ENCODE measurements around the gene SYNGR1. TPM values are rescaled to one million over a fixed set of nuclear protein-coding genes. Genes with fewer than 3 reads are reported as not detected.

Gene SYNGR1
- total and polyA plus RNA-seq, 2 of the 8 experiments (the other 6 are each of a cell fraction or from before 2014, with no cell fraction given) = 32.5 to 84.7 TPM

- Histone ChIP-seq H3K4me1 (replicated peaks in 1 of 4; ENCODE audit: control insufficient read depth in 3 of 4, insufficient read depth in 4 of 4, low read length in 3 of 4) (peaks cover 2 to 3% (median 3%) of the 10 kb centered on the region in 4 experiments; a peak in 4 of 7 replicates), H3K79me1 (ENCODE audit: low read depth, low read length) (no peaks in the 10 kb centered on the region), H3K18ac (ENCODE audit: extremely low read depth, low read length) (no peak overlapping the region), H3K4me3 (ENCODE audit: extremely low read depth in 1 of 4, insufficient read depth in 2 of 4, low read depth in 3 of 4, low read length in 4 of 4) (no peak overlapping the region), H2BK120ac (replicated peaks; ENCODE audit: low read depth, low read length) (no peak overlapping the region), H2AFZ (ENCODE audit: low read length) (peak overlapping the region; percentile 82; the same call in 1 of the 2 replicates), H4K20me1 (replicated peaks in 1 of 2; ENCODE audit: control insufficient read depth in 1 of 2, insufficient read depth in 2 of 2, low read length in 2 of 2) (peaks cover 0 to 2% of the 10 kb centered on the region in 2 experiments), H3K27ac (ENCODE audit: low read depth, low read length) (no peak overlapping the region), H4K5ac (ENCODE audit: insufficient read length, low read depth, low read length) (no peak overlapping the region), H3K4me2 (ENCODE audit: insufficient read depth in 1 of 2, low read depth in 2 of 2, low read length in 2 of 2) (no peak overlapping the region), H3K9me3 (ENCODE audit: insufficient read depth in 2 of 2, low read depth in 1 of 2, low read length in 1 of 2) (no peaks in the 10 kb centered on the region), H2AK5ac (ENCODE audit: low read depth, low read length) (no peak overlapping the region), H3K9ac (replicated peaks in 1 of 4; ENCODE audit: extremely low read depth in 1 of 4, low read depth in 3 of 4, low read length in 3 of 4) (no peak overlapping the region), H3K4ac (replicated peaks; ENCODE audit: insufficient read length, low read depth, low read length) (no peak overlapping the region), H3K56ac (replicated peaks; ENCODE audit: insufficient read length, low read depth, low read length) (no peak overlapping the region), H4K8ac (ENCODE audit: extremely low read depth, insufficient read depth, low read length) (peak overlapping the region; percentile 36; the same call in 1 of the 2 replicates), H2BK12ac (ENCODE audit: low read depth, low read length) (0 out of 2 replicates have a peak overlapping the region, but pooled peaks have one; percentile 4), H3K14ac (ENCODE audit: insufficient read length) (no peak overlapping the region), H3K79me2 (ENCODE audit: control insufficient read depth in 1 of 2, insufficient read depth in 2 of 2, low read length in 2 of 2) (no peaks in the 10 kb centered on the region), H3K23ac (ENCODE audit: insufficient read length) (no peak overlapping the region), H2BK20ac (ENCODE audit: low read length) (no peak overlapping the region), H3K27me3 (replicated peaks in 1 of 4; ENCODE audit: control insufficient read depth in 3 of 4, extremely low read depth in 1 of 4, insufficient read depth in 3 of 4, low read length in 3 of 4) (no peaks in the 10 kb centered on the region), H2BK15ac (ENCODE audit: low read length) (no peak overlapping the region), H2BK5ac (ENCODE audit: low read depth, low read length) (no peak overlapping the region), H3K23me2 (ENCODE audit: low read depth, low read length) (no peaks in the 10 kb centered on the region), H4K91ac (replicated peaks; ENCODE audit: insufficient read length, low read length) (no peak overlapping the region), H3K36me3 (ENCODE audit: control insufficient read depth in 2 of 4, insufficient read depth in 4 of 4, low read length in 3 of 4) (no peaks in the 10 kb centered on the region)
- FAIRE-seq (no peak), DNase-seq (ENCODE audit: low read depth in 1 of 2, low spot score in 2 of 2) (no peak)
- ChIA-PET CTCF (ENCODE audit: partially characterized antibody) (interaction anchor here (0.6 to 8.1 kb wide), 5 partner anchors 11 to 173 kb away, joined by 3 to 110 read pairs (median 6); no protein-coding TSS in a partner anchor), POLR2A (ENCODE audit: partially characterized antibody) (interaction anchor here (0.6 to 20.6 kb wide), 2 partner anchors 24 to 725 kb away, joined by 3 to 472 read pairs; partner anchors contain the start of gene RPL3)
- TF ChIP-seq GTF2F1 (IDR thresholded peaks at IDR 0.05; ENCODE audit: borderline replicate concordance, low read depth, low read length) = no peak
- TF ChIP-seq CBX8 (IDR thresholded peaks at IDR 0.05; ENCODE audit: borderline replicate concordance, low read depth, low read length) = no peak
- TF ChIP-seq FOSL1 (IDR thresholded peaks at IDR 0.05; ENCODE audit: insufficient read depth, low read depth, low read length) = no peak
- no peak for TF ChIP-seq SIRT6 (IDR thresholded peaks at IDR 0.05; ENCODE audit: low read length)
- no peak for TF ChIP-seq BCL11A (IDR thresholded peaks at IDR 0.05; ENCODE audit: low read depth in 2 of 2, low read length in 2 of 2)
- TF ChIP-seq CTBP2 (IDR thresholded peaks at IDR 0.05; ENCODE audit: borderline replicate concordance, insufficient read depth, insufficient read length, low read length) = no peak
- 72% methylated on average over 3 of the region's 3 CpGs; no CpG with 5 or more reads in 1 of the 2 experiments for WGBS, 2 experiments (ENCODE audit: extremely low coverage in 1 of 2, insufficient coverage in 1 of 2, insufficient read length in 1 of 2, insufficient replicate concordance in 2 of 2, low coverage in 1 of 2, low lambda C conversion rate in 2 of 2, missing lambda C conversion rate in 1 of 2)
Measured at GRCh38 chr22:39341179-39341578, 8.6 kb upstream of the SYNGR1 start.
